HEK293T (cell line): Measurements from ENCODE around the gene FKBP1B.
"Not testable (repeated sequence)": the region's sequence is repeated elsewhere in the genome, so short reads cannot be mapped to it uniquely, and the experiment has no call there.

ENCODE experiments used
- CTCF ChIA-PET: fragments of 350-600 bp; formaldehyde crosslinking; extraction: SDS; loops from one replicate; lab custom pipeline; 2021; ENCODE audit warnings: antibody characterized with exemption, inconsistent platforms; lab: Yijun Ruan, JAX
- POLR2A ChIA-PET: fragments of 350-600 bp; formaldehyde crosslinking; extraction: SDS; loops from one replicate; lab custom pipeline; 2020; ENCODE audit warnings: antibody characterized with exemption, inconsistent platforms; lab: Yijun Ruan, JAX
- DNase-seq: peaks from one replicate; pipeline ENCODE4 v3.0.0; 2012; ENCODE audit warnings: mixed read lengths; ENCODE audit errors: extremely low spot score
- ARNT ChIP-seq: fragments of 450-650 bp; IDR thresholded peaks from 2 replicates; pipeline ENCODE4 v1.6.1; 2017; ENCODE audit warnings: mild to moderate bottlenecking
- BHLHE40 ChIP-seq: fragments of 450-650 bp; IDR thresholded peaks from 2 replicates; pipeline ENCODE4 v1.6.1; 2016; ENCODE audit warnings: mild to moderate bottlenecking, moderate library complexity, borderline replicate concordance
- CTBP1 ChIP-seq: fragments of 450-650 bp; IDR thresholded peaks from 2 replicates; pipeline ENCODE4 v1.6.1; 2016; ENCODE audit warnings: borderline replicate concordance
- ELF4 ChIP-seq: fragments of 450-650 bp; IDR thresholded peaks from 2 replicates; pipeline ENCODE4 v1.6.1; 2017; ENCODE audit warnings: antibody characterized with exemption
- FOXK2 ChIP-seq: fragments of 450-650 bp; IDR thresholded peaks from 2 replicates; pipeline ENCODE4 v1.6.1; 2016; ENCODE audit warnings: mild to moderate bottlenecking
- FOXM1 ChIP-seq: fragments of 450-650 bp; IDR thresholded peaks from 2 replicates; pipeline ENCODE4 v1.6.1; 2017; ENCODE audit warnings: mild to moderate bottlenecking, borderline replicate concordance
- HDGF ChIP-seq: fragments of 450-650 bp; IDR thresholded peaks from 2 replicates; pipeline ENCODE4 v1.6.1; 2017; ENCODE audit warnings: antibody characterized with exemption, borderline replicate concordance
- L3MBTL2 ChIP-seq: fragments of 450-650 bp; conservative IDR thresholded peaks from 2 replicates; pipeline ENCODE4 v1.6.1; 2016; ENCODE audit warnings: mild to moderate bottlenecking
- NFRKB ChIP-seq: fragments of 450-650 bp; IDR thresholded peaks from 2 replicates; pipeline ENCODE4 v1.6.1; 2016; ENCODE audit warnings: mild to moderate bottlenecking, moderate library complexity
- PKNOX1 ChIP-seq: fragments of 450-650 bp; IDR thresholded peaks from 2 replicates; pipeline ENCODE4 v1.6.1; 2016
- SP1 ChIP-seq: fragments of 450-650 bp; IDR thresholded peaks from 2 replicates; pipeline ENCODE4 v1.6.1; 2017
- SUZ12 ChIP-seq: fragments of 450-650 bp; IDR thresholded peaks from 2 replicates; pipeline ENCODE4 v1.6.1; 2016; ENCODE audit warnings: mild to moderate bottlenecking
- ZNF384 ChIP-seq: fragments of 450-650 bp; IDR thresholded peaks from 2 replicates; pipeline ENCODE4 v1.6.1; 2016

The FKBP1B gene

GRCh38 chr2:24107336-24107735, 57.8 kb downstream of the FKBP1B start:
- TF ChIP-seq CTBP1 (no peak), HDGF (no peak), FOXK2 (no peak), ZNF384 (no peak), L3MBTL2 (no peak), SP1 (no peak)
- no peak for DNase-seq
- ChIA-PET CTCF (no interaction called here), POLR2A (interaction anchor here (1.4 kb wide), 1 partner anchor 15 kb away, joined by 4 read pairs; no protein-coding TSS in a partner anchor)

- ChIA-PET POLR2A (interaction anchor here (1.5 kb wide), 1 partner anchor 15 kb away, joined by 4 read pairs; no protein-coding TSS in a partner anchor), CTCF (interaction anchor here (0.6 kb wide), 1 partner anchor 13 kb away, joined by 3 read pairs; the partner anchor contains the start of gene PFN4)
- not testable (repeated sequence) for DNase-seq
These were observed 59.9 kb downstream of the FKBP1B start for GRCh38 chr2:24109431-24109830.

GRCh38 chr2:24110660-24111303, 61.2 kb downstream of the FKBP1B start:
- TF ChIP-seq ELF4 (no peak), HDGF (no peak), BHLHE40 (no peak), ZNF384 (no peak), FOXM1 (no peak), CTBP1 (no peak), SUZ12 (no peak), PKNOX1 (no peak), NFRKB (no peak)
- CTCF ChIA-PET = no interaction called here
- no peak for DNase-seq
- POLR2A ChIA-PET = interaction anchor here (1.5 to 1.7 kb wide), 2 partner anchors 11 to 13 kb away, joined by 4 to 8 read pairs; partner anchors contain the start of gene PFN4

GRCh38 chr2:24111407-24111901, 61.9 kb downstream of the FKBP1B start:
- no peak for DNase-seq
- TF ChIP-seq HDGF = no peak
- TF ChIP-seq ZNF384 = no peak
- no peak for TF ChIP-seq ARNT
- no peak for TF ChIP-seq CTBP1
- ChIA-PET POLR2A (interaction anchor here (1.7 kb wide), 1 partner anchor 11 kb away, joined by 8 read pairs; the partner anchor contains the start of gene PFN4), CTCF (no interaction called here)
